ENCODE measurements around the gene ZC3H15.

ZC3H15 gene

DNA sequence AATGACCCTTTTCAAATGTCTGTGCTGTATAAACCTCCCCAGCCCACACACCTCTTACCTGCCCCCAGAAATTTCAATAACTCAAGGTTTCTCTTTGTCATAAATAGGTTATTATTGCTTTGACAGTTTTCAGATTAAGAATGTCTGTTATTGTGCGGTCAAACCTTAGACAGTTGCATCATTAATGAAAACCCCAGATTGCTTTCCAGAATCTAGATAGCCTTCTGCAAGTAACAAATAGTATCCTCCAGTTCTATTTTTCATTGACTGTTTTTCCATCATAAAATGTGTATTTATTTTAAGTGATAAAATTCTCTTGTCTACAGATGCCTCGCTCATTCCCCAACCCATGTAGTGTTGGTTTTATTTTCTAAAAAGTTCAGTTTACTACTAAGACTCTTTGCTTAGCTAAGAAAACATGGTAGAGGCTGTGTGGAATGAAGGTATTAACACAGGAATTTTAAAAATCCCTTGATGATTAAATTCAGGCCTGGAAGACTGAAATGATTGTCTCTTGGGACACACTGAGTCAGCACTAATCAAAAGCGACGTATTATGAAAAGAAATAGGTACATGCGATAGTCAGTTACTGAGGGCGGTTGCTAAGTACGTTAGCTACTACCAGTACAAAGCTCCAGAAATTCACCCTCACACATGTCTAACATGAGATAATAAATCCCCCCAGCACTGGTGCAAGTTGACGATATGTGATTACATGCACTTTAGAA, 65.4 kb downstream of the ZC3H15 start:
- DNase-seq: peak; percentile 46

DNA sequence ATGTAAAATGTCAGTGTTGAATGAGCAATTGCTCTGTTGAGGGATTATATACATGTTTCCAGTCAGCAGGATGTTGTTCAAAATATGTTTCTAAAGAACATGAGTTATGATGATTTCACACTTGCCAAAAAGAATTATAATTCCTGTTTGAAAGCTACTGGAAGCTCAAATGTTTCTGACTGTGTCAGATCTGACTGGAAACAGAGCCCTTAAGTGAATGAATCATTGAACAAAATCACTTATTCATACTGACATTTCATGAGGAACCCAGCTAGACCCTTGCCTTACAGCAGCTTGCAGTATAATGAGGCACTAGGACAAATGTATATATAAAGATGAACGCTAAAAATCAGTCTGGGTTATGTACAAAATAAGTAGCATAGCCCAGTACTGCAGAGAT, 68.4 kb downstream of the ZC3H15 start:
- no peak for DNase-seq

DNA sequence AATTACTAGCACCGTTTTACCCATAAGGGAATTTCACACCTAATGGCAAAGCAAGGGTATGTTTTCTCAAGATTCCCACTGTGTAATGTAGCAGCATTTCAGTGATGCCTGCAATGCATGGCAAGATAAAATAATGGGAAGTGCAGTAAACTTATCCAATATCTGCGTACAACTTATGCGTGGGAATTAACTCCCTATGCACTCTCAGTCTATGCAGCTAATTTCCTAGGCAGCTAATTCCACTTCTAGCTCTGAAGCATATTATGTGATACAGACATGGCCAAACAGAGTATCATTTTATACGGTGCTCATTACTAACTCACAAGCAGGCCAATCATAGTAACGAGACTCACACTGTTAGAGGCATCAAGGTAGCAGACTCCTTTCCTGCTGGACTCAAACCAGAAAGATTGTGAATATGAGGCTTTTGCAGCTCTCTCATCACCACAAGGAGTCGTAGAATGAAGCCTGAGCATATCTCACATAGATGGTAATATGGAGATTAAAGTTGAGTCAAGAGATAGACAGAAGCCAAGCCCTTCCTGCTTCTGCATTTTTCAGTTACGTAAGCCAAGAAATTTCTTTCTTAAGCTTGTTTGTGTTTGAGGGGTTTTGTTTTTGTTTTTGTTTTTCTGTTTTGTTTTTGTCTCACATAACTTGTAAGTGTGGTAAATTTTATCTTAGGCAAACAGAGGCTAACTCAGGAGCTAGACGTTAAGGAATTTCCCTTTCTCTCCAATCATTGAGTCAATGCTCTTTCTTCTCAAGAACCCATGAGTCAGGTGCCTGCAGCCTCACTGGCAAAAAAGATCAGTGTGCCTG, 69.0 kb downstream of the ZC3H15 start:
- DNase-seq: peak; percentile 21

DNA sequence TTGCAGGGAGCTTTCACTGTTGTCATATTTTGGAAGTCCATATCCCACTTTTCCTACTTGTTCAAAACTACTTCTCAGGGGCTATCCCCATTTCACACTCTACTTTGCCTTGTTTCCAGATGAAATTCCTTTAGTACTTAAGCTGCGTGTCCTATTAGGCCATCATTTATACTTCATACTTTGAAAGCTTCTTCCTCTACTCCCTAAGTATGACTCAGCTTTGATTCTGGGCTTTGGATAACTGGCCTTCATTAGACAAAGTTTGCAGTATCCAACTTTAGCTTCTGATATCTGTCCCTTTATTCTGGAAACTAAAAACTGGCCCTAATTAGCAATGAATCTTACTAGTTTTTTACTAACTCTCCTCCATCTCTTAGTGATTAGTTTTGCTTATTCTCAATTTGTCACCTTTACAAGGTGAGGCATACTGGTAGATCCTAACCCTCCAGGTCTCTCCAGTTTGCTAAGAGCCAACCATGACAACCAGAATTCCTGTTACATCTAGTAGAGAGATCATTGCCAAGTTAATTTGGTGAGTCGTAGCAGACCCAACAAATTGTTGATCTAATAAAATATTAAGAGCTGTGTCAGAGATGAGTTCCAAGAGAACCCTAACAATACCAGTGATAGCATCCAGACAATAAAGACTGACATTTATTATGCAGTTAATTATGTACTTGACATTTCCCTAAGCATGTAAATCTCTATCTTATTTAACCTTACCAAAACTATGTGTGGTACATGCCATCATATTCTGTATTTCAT, 72.6 kb downstream of the ZC3H15 start:
- no peak for DNase-seq

Data from kidney glomerular epithelial cell (primary cell).